AG04450 (cell line): ENCODE results near the gene RFX3. TPM values are rescaled to one million over a fixed set of nuclear protein-coding genes. Genes with fewer than 3 reads are reported as not detected.

ENCODE experiments used
- CTCF ChIA-PET: fragments of 300-600, 350-600 bp; formaldehyde crosslinking; extraction: SDS; loops from one replicate; lab custom pipeline; 2022; ENCODE audit warnings: antibody characterized with exemption, inconsistent platforms; lab: Charles Lee
- POLR2A ChIA-PET: fragments of 350-600 bp; formaldehyde crosslinking; extraction: SDS; loops from one replicate; lab custom pipeline; 2021; ENCODE audit warnings: antibody characterized with exemption, inconsistent platforms; lab: Yijun Ruan, JAX
- DNase-seq: peaks from one replicate; pipeline ENCODE4 v3.0.0-alpha.2; 2011; ENCODE audit warnings: low read depth, low spot score
- H3K27ac ChIP-seq: one replicate; pipeline ENCODE4 v1.5.1; 2012; ENCODE audit warnings: low read depth, low read length, control low read depth
- H3K27me3 ChIP-seq: one replicate; pipeline ENCODE4 v1.6.0; 2012; ENCODE audit warnings: low read length; ENCODE audit not compliant: control insufficient read depth, insufficient read depth
- H3K4me3 ChIP-seq: 2 replicates; pipeline ENCODE4 v1.5.1; 2011; ENCODE audit warnings: mild to moderate bottlenecking, low read depth, low read length, control low read depth
- H3K9me3 ChIP-seq: 2 replicates; pipeline ENCODE4 v1.5.1; 2012; ENCODE audit warnings: low read length; ENCODE audit not compliant: control insufficient read depth, insufficient read depth
- CTCF ChIP-seq: IDR thresholded peaks from 2 replicates; pipeline ENCODE4 v1.5.1; 2011; ENCODE audit warnings: low read depth, low read length, control low read depth, inconsistent platforms
- polyA plus RNA-seq: library from polyadenylated mRNA; depleted of rRNA; stranded (reverse); fragments of >200 nt; gene quantifications from 2 replicates; pipeline ENCODE4 v1.2.3, GENCODE V29; 2011

RFX3 gene
- polyA plus RNA-seq, 1 experiment: 3.7 TPM

- POLR2A ChIA-PET: no interaction called here
- no peak for TF ChIP-seq CTCF
- DNase-seq: no peak
- Histone ChIP-seq H3K9me3 (no peaks in the 10 kb centered on the region), H3K4me3 (no peak overlapping the region), H3K27ac (no peak overlapping the region), H3K27me3 (no peaks in the 10 kb centered on the region)
- CTCF ChIA-PET: no interaction called here
Observed at GRCh38 chr9:3200331-3200774, 325.4 kb downstream of the RFX3 start.

GRCh38 chr9:3193791-3194190 is 332.0 kb downstream of the RFX3 start:
- no peak for TF ChIP-seq CTCF
- ChIA-PET POLR2A (no interaction called here), CTCF (no interaction called here)
- H3K27me3 ChIP-seq: peaks cover 3% of the 10 kb centered on the region
- no peaks in the 10 kb centered on the region for H3K9me3 ChIP-seq
- H3K27ac ChIP-seq: no peak overlapping the region
- no peak for DNase-seq
- no peak overlapping the region for H3K4me3 ChIP-seq

GRCh38 chr9:3191715-3192114 is 334.1 kb downstream of the RFX3 start:
- Histone ChIP-seq H3K27me3 (peaks cover 3% of the 10 kb centered on the region), H3K9me3 (no peaks in the 10 kb centered on the region), H3K4me3 (no peak overlapping the region), H3K27ac (no peak overlapping the region)
- POLR2A ChIA-PET: no interaction called here
- no peak for TF ChIP-seq CTCF
- CTCF ChIA-PET: interaction anchor here (1.3 kb wide), 1 partner anchor 250 kb away, joined by 3 read pairs; no protein-coding TSS in a partner anchor
- DNase-seq: no peak

- H3K27me3 ChIP-seq: peaks cover under 1% of the 10 kb centered on the region
- no peak overlapping the region for H3K4me3 ChIP-seq
- ChIA-PET POLR2A (no interaction called here), CTCF (no interaction called here)
- no peak for TF ChIP-seq CTCF
- no peak overlapping the region for H3K27ac ChIP-seq
- no peaks in the 10 kb centered on the region for H3K9me3 ChIP-seq
- DNase-seq: no peak
Observed at GRCh38 chr9:3189113-3189861, 336.5 kb downstream of the RFX3 start.

- CTCF ChIA-PET: no interaction called here
- DNase-seq: no peak
Observed at GRCh38 chr9:3186751-3187150, 339.1 kb downstream of the RFX3 start.

More at GRCh38 chr9:3186751-3187150, 339.1 kb downstream of the RFX3 start:
- Histone ChIP-seq H3K27me3 (peaks cover 6% of the 10 kb centered on the region), H3K4me3 (no peak overlapping the region), H3K27ac (no peak overlapping the region), H3K9me3 (no peaks in the 10 kb centered on the region)
- POLR2A ChIA-PET: no interaction called here
- TF ChIP-seq CTCF: no peak
